ENCODE results near the gene FGF8.

Gene FGF8

DNA sequence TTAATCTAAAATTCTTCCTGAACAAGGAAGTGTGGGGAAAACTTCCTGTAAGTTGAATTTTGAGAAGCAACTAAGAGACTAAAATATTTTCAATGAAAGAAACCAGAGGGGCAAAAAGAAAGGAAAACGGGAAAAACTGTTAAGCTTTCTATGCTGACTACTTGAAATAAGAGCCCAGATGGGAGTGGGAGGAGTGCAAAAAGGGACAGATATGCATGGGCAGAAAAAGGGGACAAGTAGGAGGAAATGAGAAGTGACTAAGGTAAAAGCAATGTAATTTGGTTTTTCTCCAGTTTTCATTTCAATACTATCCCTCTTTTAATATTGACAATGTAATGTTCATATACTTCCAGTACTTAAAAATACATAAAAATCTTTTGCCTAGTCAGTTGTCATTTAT lies 31.2 kb upstream of the FGF8 start:
- H3K4me3 ChIP-seq (replicated peaks; ENCODE audit: insufficient read depth, low read length), result no peak overlapping the region
- no peak for TF ChIP-seq SPI1 (IDR thresholded peaks at IDR 0.05; ENCODE audit: borderline replicate concordance, low read depth)
- no peak for TF ChIP-seq GABPA (IDR thresholded peaks at IDR 0.05; ENCODE audit: low read depth)
- TF ChIP-seq POLR2AphosphoS5 (IDR thresholded peaks at IDR 0.05; ENCODE audit: low read depth), result no peak
- TF ChIP-seq REST (IDR thresholded peaks at IDR 0.05; ENCODE audit: insufficient replicate concordance, low read depth), result no peak
- TF ChIP-seq, protein P1, sequence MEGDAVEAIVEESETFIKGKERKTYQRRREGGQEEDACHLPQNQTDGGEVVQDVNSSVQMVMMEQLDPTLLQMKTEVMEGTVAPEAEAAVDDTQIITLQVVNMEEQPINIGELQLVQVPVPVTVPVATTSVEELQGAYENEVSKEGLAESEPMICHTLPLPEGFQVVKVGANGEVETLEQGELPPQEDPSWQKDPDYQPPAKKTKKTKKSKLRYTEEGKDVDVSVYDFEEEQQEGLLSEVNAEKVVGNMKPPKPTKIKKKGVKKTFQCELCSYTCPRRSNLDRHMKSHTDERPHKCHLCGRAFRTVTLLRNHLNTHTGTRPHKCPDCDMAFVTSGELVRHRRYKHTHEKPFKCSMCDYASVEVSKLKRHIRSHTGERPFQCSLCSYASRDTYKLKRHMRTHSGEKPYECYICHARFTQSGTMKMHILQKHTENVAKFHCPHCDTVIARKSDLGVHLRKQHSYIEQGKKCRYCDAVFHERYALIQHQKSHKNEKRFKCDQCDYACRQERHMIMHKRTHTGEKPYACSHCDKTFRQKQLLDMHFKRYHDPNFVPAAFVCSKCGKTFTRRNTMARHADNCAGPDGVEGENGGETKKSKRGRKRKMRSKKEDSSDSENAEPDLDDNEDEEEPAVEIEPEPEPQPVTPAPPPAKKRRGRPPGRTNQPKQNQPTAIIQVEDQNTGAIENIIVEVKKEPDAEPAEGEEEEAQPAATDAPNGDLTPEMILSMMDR (IDR thresholded peaks at IDR 0.05; ENCODE audit: insufficient read depth, low read length), result no peak
- H3K27me3 ChIP-seq (ENCODE audit: insufficient read depth, poor library complexity, severe bottlenecking), result no peaks in the 10 kb centered on the region
- DNase-seq (ENCODE audit: low read depth in 1 of 2, low spot score in 1 of 2), result no peak
- H3K27ac ChIP-seq (replicated peaks), result no peak overlapping the region

- Histone ChIP-seq H3K4me3 (replicated peaks; ENCODE audit: insufficient read depth, low read length) (no peak overlapping the region), H3K27ac (replicated peaks) (no peak overlapping the region), H3K27me3 (ENCODE audit: insufficient read depth, poor library complexity, severe bottlenecking) (no peaks in the 10 kb centered on the region)
- TF ChIP-seq POLR2AphosphoS5 (IDR thresholded peaks at IDR 0.05; ENCODE audit: low read depth) (no peak), SPI1 (IDR thresholded peaks at IDR 0.05; ENCODE audit: borderline replicate concordance, low read depth) (no peak), GABPA (IDR thresholded peaks at IDR 0.05; ENCODE audit: low read depth) (no peak), REST (IDR thresholded peaks at IDR 0.05; ENCODE audit: insufficient replicate concordance, low read depth) (no peak)
- TF ChIP-seq, protein P1 (IDR thresholded peaks at IDR 0.05; ENCODE audit: insufficient read depth, low read length), result no peak
- no peak for DNase-seq (ENCODE audit: low read depth in 1 of 2, low spot score in 1 of 2)
Measured at GRCh38 chr10:101803511-101803910, 27.6 kb upstream of the FGF8 start.

GRCh38 chr10:101797403-101798059 lies 21.6 kb upstream of the FGF8 start:
- Histone ChIP-seq H3K4me3 (replicated peaks; ENCODE audit: insufficient read depth, low read length) (no peak overlapping the region), H3K27me3 (ENCODE audit: insufficient read depth, poor library complexity, severe bottlenecking) (no peaks in the 10 kb centered on the region), H3K27ac (replicated peaks) (no peak overlapping the region)
- TF ChIP-seq, protein P1 (IDR thresholded peaks at IDR 0.05; ENCODE audit: insufficient read depth, low read length), result no peak
- no peak for TF ChIP-seq POLR2AphosphoS5 (IDR thresholded peaks at IDR 0.05; ENCODE audit: low read depth)
- no peak for TF ChIP-seq GABPA (IDR thresholded peaks at IDR 0.05; ENCODE audit: low read depth)
- no peak for TF ChIP-seq SPI1 (IDR thresholded peaks at IDR 0.05; ENCODE audit: borderline replicate concordance, low read depth)
- no peak for TF ChIP-seq REST (IDR thresholded peaks at IDR 0.05; ENCODE audit: insufficient replicate concordance, low read depth)
- no peak for DNase-seq (ENCODE audit: low read depth in 1 of 2, low spot score in 1 of 2)

All from HL-60 (cell line).